H1 (cell line): Measurements from ENCODE around the gene BPIFB3.

ENCODE experiments used
- BRCA1 ChIP-seq: IDR thresholded peaks from 2 replicates; pipeline ENCODE4 v1.6.1; 2012; ENCODE audit warnings: low read depth, low read length, improper control_type of control experiment
- GABPA ChIP-seq: IDR thresholded peaks from 2 replicates; pipeline ENCODE4 v1.6.1; 2011; ENCODE audit warnings: mild to moderate bottlenecking, low read length, moderate library complexity, borderline replicate concordance; ENCODE audit not compliant: insufficient read depth
- JUN ChIP-seq: IDR thresholded peaks from 2 replicates; pipeline ENCODE4 v1.6.1; 2011; ENCODE audit warnings: low read depth, mild to moderate bottlenecking, improper control_type of control experiment, low read length
- POU5F1 ChIP-seq: IDR thresholded peaks from 2 replicates; pipeline ENCODE4 v1.6.1; 2011; ENCODE audit warnings: low read depth, mild to moderate bottlenecking, low read length, moderate library complexity
- RAD21 ChIP-seq, 2 experiments: IDR thresholded peaks in 1 of 2; conservative IDR thresholded peaks in 1 of 2; 2 replicates each; pipeline ENCODE4 v1.6.1; 2011; ENCODE audit warnings: low read depth in 2 of 2, low read length in 2 of 2, improper control_type of control experiment in 1 of 2, inconsistent platforms in 1 of 2, mild to moderate bottlenecking in 1 of 2, moderate library complexity in 1 of 2
- SIN3A ChIP-seq, 2 experiments: IDR thresholded peaks in 1 of 2; conservative IDR thresholded peaks in 1 of 2; 2 replicates each; pipeline ENCODE4 v1.6.1; 2011 to 2012; ENCODE audit warnings: low read length in 2 of 2, improper control_type of control experiment in 1 of 2, low read depth in 1 of 2, mild to moderate bottlenecking in 1 of 2
- SIX5 ChIP-seq: IDR thresholded peaks from 2 replicates; pipeline ENCODE4 v1.6.1; 2011; ENCODE audit warnings: mild to moderate bottlenecking, low read depth, low read length
- ZNF274 ChIP-seq: IDR thresholded peaks from 2 replicates; pipeline ENCODE4 v1.7.0; 2012; ENCODE audit warnings: low read length, borderline replicate concordance; ENCODE audit errors: extremely low read depth
- TF ChIP-seq, protein P1 (sequence below): IDR thresholded peaks from 2 replicates; pipeline ENCODE4 v1.6.1; 2012; ENCODE audit warnings: inconsistent platforms
- TF ChIP-seq, protein P2 (sequence below), 3 experiments: IDR thresholded peaks; 1 replicate in 2 of 3; 2 replicates in 1 of 3; pipeline versions ENCODE4 v1.5.1 to v1.6.1; 2011; ENCODE audit warnings: low read length in 3 of 3, mild to moderate bottlenecking in 3 of 3, inconsistent platforms in 2 of 3, low read depth in 1 of 3, moderate library complexity in 1 of 3; ENCODE audit not compliant: insufficient read depth in 1 of 3; ENCODE audit errors: control extremely low read depth in 1 of 3

GRCh38 chr20:33062105-33062824, 8.6 kb downstream of the BPIFB3 start:
- TF ChIP-seq, protein P1, sequence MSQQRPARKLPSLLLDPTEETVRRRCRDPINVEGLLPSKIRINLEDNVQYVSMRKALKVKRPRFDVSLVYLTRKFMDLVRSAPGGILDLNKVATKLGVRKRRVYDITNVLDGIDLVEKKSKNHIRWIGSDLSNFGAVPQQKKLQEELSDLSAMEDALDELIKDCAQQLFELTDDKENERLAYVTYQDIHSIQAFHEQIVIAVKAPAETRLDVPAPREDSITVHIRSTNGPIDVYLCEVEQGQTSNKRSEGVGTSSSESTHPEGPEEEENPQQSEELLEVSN, result no peak
- TF ChIP-seq, protein P2, sequence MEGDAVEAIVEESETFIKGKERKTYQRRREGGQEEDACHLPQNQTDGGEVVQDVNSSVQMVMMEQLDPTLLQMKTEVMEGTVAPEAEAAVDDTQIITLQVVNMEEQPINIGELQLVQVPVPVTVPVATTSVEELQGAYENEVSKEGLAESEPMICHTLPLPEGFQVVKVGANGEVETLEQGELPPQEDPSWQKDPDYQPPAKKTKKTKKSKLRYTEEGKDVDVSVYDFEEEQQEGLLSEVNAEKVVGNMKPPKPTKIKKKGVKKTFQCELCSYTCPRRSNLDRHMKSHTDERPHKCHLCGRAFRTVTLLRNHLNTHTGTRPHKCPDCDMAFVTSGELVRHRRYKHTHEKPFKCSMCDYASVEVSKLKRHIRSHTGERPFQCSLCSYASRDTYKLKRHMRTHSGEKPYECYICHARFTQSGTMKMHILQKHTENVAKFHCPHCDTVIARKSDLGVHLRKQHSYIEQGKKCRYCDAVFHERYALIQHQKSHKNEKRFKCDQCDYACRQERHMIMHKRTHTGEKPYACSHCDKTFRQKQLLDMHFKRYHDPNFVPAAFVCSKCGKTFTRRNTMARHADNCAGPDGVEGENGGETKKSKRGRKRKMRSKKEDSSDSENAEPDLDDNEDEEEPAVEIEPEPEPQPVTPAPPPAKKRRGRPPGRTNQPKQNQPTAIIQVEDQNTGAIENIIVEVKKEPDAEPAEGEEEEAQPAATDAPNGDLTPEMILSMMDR (IDR thresholded peaks at IDR 0.05; ENCODE audit: control extremely low read depth in 1 of 3, insufficient read depth in 1 of 3, low read depth in 1 of 3, low read length in 3 of 3), result no peak
- TF ChIP-seq BRCA1, result no peak
- TF ChIP-seq ZNF274, result no peak
- TF ChIP-seq SIX5, result no peak
- no peak for TF ChIP-seq GABPA
- no peak for TF ChIP-seq RAD21 (IDR thresholded peaks at IDR 0.05 in 1 of 2, conservative IDR thresholded peaks at IDR 0.05 in 1 of 2; ENCODE audit: low read depth in 2 of 2, low read length in 2 of 2)
- TF ChIP-seq SIN3A (conservative IDR thresholded peaks at IDR 0.05 in 1 of 2, IDR thresholded peaks at IDR 0.05 in 1 of 2; ENCODE audit: low read depth in 1 of 2, low read length in 2 of 2), result no peak
- no peak for TF ChIP-seq JUN
- TF ChIP-seq POU5F1, result no peak
